NK-92 (cell line): Measurements from ENCODE around the gene POU6F2.

Experiments
- DNase-seq: peaks from one replicate; lab custom pipeline; 2025; ENCODE audit not compliant: unreplicated experiment; lab: John Stamatoyannopoulos, UW

POU6F2 gene

GRCh38 chr7:39127058-39127457, 149.3 kb downstream of the POU6F2 start:
- no peak for DNase-seq

GRCh38 chr7:39128287-39128843, 150.7 kb downstream of the POU6F2 start:
- no peak for DNase-seq

GRCh38 chr7:39130274-39130673, 152.6 kb downstream of the POU6F2 start:
- DNase-seq, result no peak

GRCh38 chr7:39130857-39131526, 153.3 kb downstream of the POU6F2 start:
- DNase-seq, result no peak

GRCh38 chr7:39132306-39132705, 154.6 kb downstream of the POU6F2 start:
- DNase-seq, result no peak

- no peak for DNase-seq
Observed at GRCh38 chr7:39133088-39133487, 155.4 kb downstream of the POU6F2 start.

GRCh38 chr7:39137480-39137879, 159.8 kb downstream of the POU6F2 start:
- no peak for DNase-seq

- no peak for DNase-seq
Observed at GRCh38 chr7:39142750-39143149, 165.0 kb downstream of the POU6F2 start.

- no peak for DNase-seq
Observed at GRCh38 chr7:39144420-39144819, 166.7 kb downstream of the POU6F2 start.

- DNase-seq, result no peak
Observed at GRCh38 chr7:39145283-39145682, 167.6 kb downstream of the POU6F2 start.

GRCh38 chr7:39145935-39146334, 168.2 kb downstream of the POU6F2 start:
- DNase-seq, result no peak

- DNase-seq, result no peak
Observed at GRCh38 chr7:39152701-39153100, 175.0 kb downstream of the POU6F2 start.

GRCh38 chr7:39153113-39153512, 175.4 kb downstream of the POU6F2 start:
- DNase-seq, result no peak

GRCh38 chr7:39153647-39154046, 175.9 kb downstream of the POU6F2 start:
- DNase-seq, result no peak

- no peak for DNase-seq
Observed at GRCh38 chr7:39154815-39155214, 177.1 kb downstream of the POU6F2 start.

GRCh38 chr7:39158367-39158766, 180.7 kb downstream of the POU6F2 start:
- DNase-seq, result no peak

- DNase-seq, result no peak
Observed at GRCh38 chr7:39161903-39162302, 184.2 kb downstream of the POU6F2 start.

GRCh38 chr7:39164887-39165286, 187.2 kb downstream of the POU6F2 start:
- no peak for DNase-seq

GRCh38 chr7:39168403-39169098, 190.8 kb downstream of the POU6F2 start:
- DNase-seq, result no peak

- no peak for DNase-seq
Observed at GRCh38 chr7:39172137-39172536, 194.4 kb downstream of the POU6F2 start.

GRCh38 chr7:39181398-39181797, 203.7 kb downstream of the POU6F2 start:
- no peak for DNase-seq

GRCh38 chr7:39183796-39184195, 206.1 kb downstream of the POU6F2 start:
- no peak for DNase-seq
